ENCODE data around the gene TLE4.

The TLE4 gene

DNA sequence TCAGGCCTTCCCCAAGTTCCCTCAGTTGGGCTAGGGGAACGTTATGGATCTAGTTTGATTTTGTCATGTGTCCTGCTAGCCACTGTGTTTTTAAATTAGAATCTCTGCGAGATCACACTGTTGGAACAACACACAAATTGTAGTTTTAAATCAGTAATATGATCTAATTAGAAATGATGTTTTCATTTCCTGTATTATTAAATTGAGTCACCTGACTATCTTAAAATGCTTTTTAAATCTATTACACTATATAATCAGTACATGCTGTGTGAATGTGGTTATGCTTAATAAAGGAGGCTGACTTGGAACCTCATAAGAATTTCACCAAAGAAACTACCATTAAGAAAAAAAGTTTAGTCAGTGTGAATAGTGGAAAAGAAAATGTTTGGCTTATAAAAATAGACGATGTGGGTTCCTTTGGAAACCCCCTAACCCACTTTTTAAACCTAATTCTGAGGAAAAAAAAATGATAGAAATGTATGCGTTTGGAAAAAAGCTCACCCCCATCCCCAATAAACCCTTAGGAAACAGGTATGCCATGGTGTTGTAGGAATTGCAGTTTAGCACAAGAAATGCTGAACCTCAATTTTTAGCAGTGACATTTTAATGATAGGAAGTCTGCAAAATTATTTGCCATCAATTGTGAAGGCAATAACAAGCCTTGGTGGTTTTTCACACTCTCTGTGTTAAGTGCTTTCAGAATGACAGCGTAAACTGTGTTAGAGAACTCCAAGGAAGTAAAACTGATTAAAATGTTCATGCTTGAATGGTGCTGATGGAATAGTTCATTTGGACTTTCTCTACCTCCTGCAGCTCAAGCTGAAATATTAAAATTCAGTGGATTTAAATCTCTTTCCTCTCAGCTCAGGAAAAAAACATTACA, 59.0 kb downstream of the TLE4 start:
- Histone ChIP-seq H3K27ac (ENCODE audit: insufficient read depth in 1 of 2, low read depth in 1 of 2, low read length in 2 of 2, poor library complexity in 1 of 2, severe bottlenecking in 2 of 2) (no peak overlapping the region), H3K9me3 (ENCODE audit: control extremely low read depth in 1 of 5, control insufficient read depth in 4 of 5, insufficient read depth in 2 of 5, low read depth in 1 of 5, low read length in 4 of 5) (no peaks in the 10 kb centered on the region), H3K4me3 (ENCODE audit: control insufficient read depth in 1 of 7, extremely low read depth in 1 of 7, insufficient read depth in 4 of 7, low read depth in 2 of 7, low read length in 6 of 7) (no peak overlapping the region), H3K36me3 (ENCODE audit: control insufficient read depth in 4 of 4, insufficient read depth in 4 of 4, low read length in 3 of 4) (peaks cover 0 to 2% (median under 1%) of the 10 kb centered on the region in 4 experiments), H3K4me1 (ENCODE audit: control extremely low read depth in 1 of 4, control insufficient read depth in 4 of 4, insufficient read depth in 4 of 4, low read length in 3 of 4) (peaks cover 0 to 5% (median 3%) of the 10 kb centered on the region in 4 experiments), H3K27me3 (replicated peaks in 2 of 5; ENCODE audit: control insufficient read depth in 4 of 5, insufficient read depth in 5 of 5, low read length in 4 of 5) (no peaks in the 10 kb centered on the region)
- ChIA-PET POLR2A (no interaction called here), CTCF (no interaction called here)
- WGBS (ENCODE audit: insufficient coverage), result 83% methylated on average over 1 of the region's 5 CpGs
- DNase-seq, result no peak

GRCh38 chr9:79632060-79632459, 60.3 kb downstream of the TLE4 start:
- CTCF ChIA-PET, result interaction anchor here (1.5 kb wide), 1 partner anchor 8 kb away, joined by 3 read pairs; no protein-coding TSS in a partner anchor

DNA sequence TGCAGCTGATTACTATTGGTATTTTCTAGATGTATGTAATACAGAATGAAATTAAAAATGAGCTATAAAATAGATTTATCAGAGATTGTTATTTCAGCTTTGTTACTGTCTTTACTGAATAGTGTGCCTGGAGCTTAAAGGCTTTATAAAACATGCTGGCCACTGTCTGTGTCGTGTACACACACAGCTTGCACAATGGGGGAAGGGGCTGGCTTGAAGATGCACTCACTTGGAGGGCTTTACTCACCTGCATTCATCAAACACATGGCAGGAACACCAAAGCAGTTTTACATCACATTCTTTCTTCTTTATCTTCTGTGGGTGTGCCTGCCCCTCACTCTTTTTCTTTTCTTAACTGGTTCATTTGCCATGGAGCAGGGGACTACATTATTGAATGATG, 60.9 kb downstream of the TLE4 start:
- WGBS (ENCODE audit: insufficient coverage), result 100% methylated on average over 1 of the region's 1 CpG
- Histone ChIP-seq H3K27ac (ENCODE audit: insufficient read depth in 1 of 2, low read depth in 1 of 2, low read length in 2 of 2, poor library complexity in 1 of 2, severe bottlenecking in 2 of 2) (no peak overlapping the region), H3K36me3 (ENCODE audit: control insufficient read depth in 4 of 4, insufficient read depth in 4 of 4, low read length in 3 of 4) (peaks cover 2 to 6% (median 3%) of the 10 kb centered on the region in 4 experiments), H3K4me3 (ENCODE audit: control insufficient read depth in 1 of 7, extremely low read depth in 1 of 7, insufficient read depth in 4 of 7, low read depth in 2 of 7, low read length in 6 of 7) (no peak overlapping the region), H3K4me1 (ENCODE audit: control extremely low read depth in 1 of 4, control insufficient read depth in 4 of 4, insufficient read depth in 4 of 4, low read length in 3 of 4) (peaks cover 0 to 5% (median 3%) of the 10 kb centered on the region in 4 experiments), H3K27me3 (replicated peaks in 2 of 5; ENCODE audit: control insufficient read depth in 4 of 5, insufficient read depth in 5 of 5, low read length in 4 of 5) (no peaks in the 10 kb centered on the region), H3K9me3 (ENCODE audit: control extremely low read depth in 1 of 5, control insufficient read depth in 4 of 5, insufficient read depth in 2 of 5, low read depth in 1 of 5, low read length in 4 of 5) (no peaks in the 10 kb centered on the region)
- POLR2A ChIA-PET, result interaction anchor here (0.6 kb wide), 1 partner anchor 9 kb away, joined by 3 read pairs; no protein-coding TSS in a partner anchor
- CTCF ChIA-PET, result interaction anchor here (1.5 kb wide), 1 partner anchor 9 kb away, joined by 3 read pairs; no protein-coding TSS in a partner anchor
- DNase-seq, result no peak

More at GRCh38 chr9:79632060-79632459, 60.3 kb downstream of the TLE4 start:
- Histone ChIP-seq H3K36me3 (ENCODE audit: control insufficient read depth in 4 of 4, insufficient read depth in 4 of 4, low read length in 3 of 4) (peaks cover 0 to 3% (median 2%) of the 10 kb centered on the region in 4 experiments), H3K4me3 (ENCODE audit: control insufficient read depth in 1 of 7, extremely low read depth in 1 of 7, insufficient read depth in 4 of 7, low read depth in 2 of 7, low read length in 6 of 7) (no peak overlapping the region), H3K9me3 (ENCODE audit: control extremely low read depth in 1 of 5, control insufficient read depth in 4 of 5, insufficient read depth in 2 of 5, low read depth in 1 of 5, low read length in 4 of 5) (no peaks in the 10 kb centered on the region), H3K27ac (ENCODE audit: insufficient read depth in 1 of 2, low read depth in 1 of 2, low read length in 2 of 2, poor library complexity in 1 of 2, severe bottlenecking in 2 of 2) (no peak overlapping the region), H3K4me1 (ENCODE audit: control extremely low read depth in 1 of 4, control insufficient read depth in 4 of 4, insufficient read depth in 4 of 4, low read length in 3 of 4) (peaks cover 0 to 5% (median 3%) of the 10 kb centered on the region in 4 experiments), H3K27me3 (replicated peaks in 2 of 5; ENCODE audit: control insufficient read depth in 4 of 5, insufficient read depth in 5 of 5, low read length in 4 of 5) (no peaks in the 10 kb centered on the region)
- POLR2A ChIA-PET, result interaction anchor here (0.7 kb wide), 1 partner anchor 59 kb away, joined by 3 read pairs; no protein-coding TSS in a partner anchor
- DNase-seq, result no peak
- WGBS (ENCODE audit: insufficient coverage), result 95% methylated on average over 4 of the region's 5 CpGs

DNA sequence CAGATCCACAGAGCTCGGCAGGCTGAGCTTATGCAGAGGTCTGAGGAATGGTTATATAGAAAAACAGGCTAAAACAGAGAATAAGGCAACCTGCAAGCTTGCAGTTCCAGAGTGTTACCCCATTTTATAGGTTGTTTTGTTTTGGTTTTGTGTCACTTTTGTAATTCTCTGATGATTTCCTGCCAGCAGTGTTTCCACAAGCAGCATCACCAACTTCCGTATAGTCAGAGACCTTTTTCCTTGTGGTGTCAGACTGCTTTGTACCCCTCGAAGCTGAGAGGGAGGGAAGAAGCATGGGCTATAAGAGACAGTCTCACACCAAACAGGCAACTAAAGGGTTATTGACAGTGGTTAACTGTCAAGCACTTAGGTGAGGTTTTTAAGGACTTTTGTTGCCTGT, 61.8 kb downstream of the TLE4 start:
- ChIA-PET CTCF (interaction anchor here (1.5 kb wide), 1 partner anchor 9 kb away, joined by 3 read pairs; no protein-coding TSS in a partner anchor), POLR2A (interaction anchor here (0.6 kb wide), 1 partner anchor 23 kb away, joined by 3 read pairs; no protein-coding TSS in a partner anchor)
- no peaks in the 10 kb centered on the region for H3K27me3 ChIP-seq (replicated peaks in 2 of 5; ENCODE audit: control insufficient read depth in 4 of 5, insufficient read depth in 5 of 5, low read length in 4 of 5)
- no peaks in the 10 kb centered on the region for H3K9me3 ChIP-seq (ENCODE audit: control extremely low read depth in 1 of 5, control insufficient read depth in 4 of 5, insufficient read depth in 2 of 5, low read depth in 1 of 5, low read length in 4 of 5)
- WGBS (ENCODE audit: insufficient coverage), result 100% methylated on average over 1 of the region's 3 CpGs
- no peak overlapping the region for H3K27ac ChIP-seq (ENCODE audit: insufficient read depth in 1 of 2, low read depth in 1 of 2, low read length in 2 of 2, poor library complexity in 1 of 2, severe bottlenecking in 2 of 2)
- no peak overlapping the region for H3K4me3 ChIP-seq (ENCODE audit: control insufficient read depth in 1 of 7, extremely low read depth in 1 of 7, insufficient read depth in 4 of 7, low read depth in 2 of 7, low read length in 6 of 7)
- H3K36me3 ChIP-seq (ENCODE audit: control insufficient read depth in 4 of 4, insufficient read depth in 4 of 4, low read length in 3 of 4), result peaks cover 2 to 6% (median 3%) of the 10 kb centered on the region in 4 experiments
- H3K4me1 ChIP-seq (ENCODE audit: control extremely low read depth in 1 of 4, control insufficient read depth in 4 of 4, insufficient read depth in 4 of 4, low read length in 3 of 4), result peaks cover 0 to 5% (median 3%) of the 10 kb centered on the region in 4 experiments
- DNase-seq, result no peak

DNA sequence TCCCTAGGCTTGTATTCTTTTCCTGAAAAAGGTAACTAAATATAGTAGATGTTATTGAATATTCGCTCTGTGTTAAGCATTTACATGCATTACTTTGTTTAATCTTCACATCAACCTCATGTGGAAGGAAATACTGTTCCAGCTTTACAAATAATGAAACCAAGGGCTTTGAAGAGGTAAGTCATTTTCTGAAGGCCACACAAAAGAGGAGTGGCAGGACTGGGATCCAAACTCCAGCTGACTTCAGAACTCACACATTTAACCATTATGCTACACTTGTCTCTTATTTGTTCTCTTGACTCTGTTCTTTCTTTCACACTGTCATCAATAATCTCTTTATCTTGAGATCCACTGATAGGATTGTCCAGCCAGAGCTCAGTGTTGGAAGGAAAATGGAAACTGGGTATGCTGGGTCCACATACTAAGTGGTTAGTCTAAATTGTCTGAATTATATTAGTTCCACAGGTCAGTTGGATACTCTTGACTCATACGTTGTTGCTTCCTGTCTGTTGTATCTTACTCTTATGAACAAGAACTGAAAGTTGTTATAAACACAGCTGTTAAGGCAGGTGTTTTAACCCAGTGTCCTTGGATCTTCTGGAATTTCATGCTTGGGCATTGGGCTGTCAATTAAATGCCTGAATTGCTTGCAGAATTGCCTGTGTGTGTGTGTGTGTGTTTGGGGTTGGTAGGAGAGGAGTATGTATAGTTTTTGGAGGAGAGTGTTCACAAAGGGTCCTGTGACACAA, 65.6 kb downstream of the TLE4 start:
- no peak for DNase-seq
- Histone ChIP-seq H3K27me3 (replicated peaks in 2 of 5; ENCODE audit: control insufficient read depth in 4 of 5, insufficient read depth in 5 of 5, low read length in 4 of 5) (no peaks in the 10 kb centered on the region), H3K9me3 (ENCODE audit: control extremely low read depth in 1 of 5, control insufficient read depth in 4 of 5, insufficient read depth in 2 of 5, low read depth in 1 of 5, low read length in 4 of 5) (peaks cover 0 to 3% (median 0%) of the 10 kb centered on the region in 5 experiments), H3K4me1 (ENCODE audit: control extremely low read depth in 1 of 4, control insufficient read depth in 4 of 4, insufficient read depth in 4 of 4, low read length in 3 of 4) (no peaks in the 10 kb centered on the region), H3K27ac (ENCODE audit: insufficient read depth in 1 of 2, low read depth in 1 of 2, low read length in 2 of 2, poor library complexity in 1 of 2, severe bottlenecking in 2 of 2) (no peak overlapping the region), H3K36me3 (ENCODE audit: control insufficient read depth in 4 of 4, insufficient read depth in 4 of 4, low read length in 3 of 4) (peaks cover 2 to 6% (median 5%) of the 10 kb centered on the region in 4 experiments), H3K4me3 (ENCODE audit: control insufficient read depth in 1 of 7, extremely low read depth in 1 of 7, insufficient read depth in 4 of 7, low read depth in 2 of 7, low read length in 6 of 7) (no peak overlapping the region)
- 78% methylated on average over 1 of the region's 2 CpGs for WGBS (ENCODE audit: insufficient coverage)
- ChIA-PET POLR2A (no interaction called here), CTCF (interaction anchor here (0.6 to 1.5 kb wide), 3 partner anchors 10 to 30 kb away, joined by 3 to 4 read pairs (median 4); no protein-coding TSS in a partner anchor)

- Histone ChIP-seq H3K27me3 (replicated peaks in 2 of 5; ENCODE audit: control insufficient read depth in 4 of 5, insufficient read depth in 5 of 5, low read length in 4 of 5) (no peaks in the 10 kb centered on the region), H3K9me3 (ENCODE audit: control extremely low read depth in 1 of 5, control insufficient read depth in 4 of 5, insufficient read depth in 2 of 5, low read depth in 1 of 5, low read length in 4 of 5) (peaks cover 0 to 8% (median 2%) of the 10 kb centered on the region in 5 experiments), H3K27ac (ENCODE audit: insufficient read depth in 1 of 2, low read depth in 1 of 2, low read length in 2 of 2, poor library complexity in 1 of 2, severe bottlenecking in 2 of 2) (no peak overlapping the region), H3K4me3 (ENCODE audit: control insufficient read depth in 1 of 7, extremely low read depth in 1 of 7, insufficient read depth in 4 of 7, low read depth in 2 of 7, low read length in 6 of 7) (no peak overlapping the region), H3K36me3 (ENCODE audit: control insufficient read depth in 4 of 4, insufficient read depth in 4 of 4, low read length in 3 of 4) (peaks cover 5 to 10% (median 6%) of the 10 kb centered on the region in 4 experiments), H3K4me1 (ENCODE audit: control extremely low read depth in 1 of 4, control insufficient read depth in 4 of 4, insufficient read depth in 4 of 4, low read length in 3 of 4) (no peaks in the 10 kb centered on the region)
- CTCF ChIA-PET, result interaction anchor here (0.7 to 1.3 kb wide), 3 partner anchors 9 to 46 kb away, joined by 4 to 5 read pairs (median 4); no protein-coding TSS in a partner anchor
- WGBS (ENCODE audit: insufficient coverage), result 100% methylated on average over 2 of the region's 2 CpGs
- POLR2A ChIA-PET, result interaction anchor here (1.5 kb wide), 1 partner anchor 12 kb away, joined by 3 read pairs; no protein-coding TSS in a partner anchor
- DNase-seq, result no peak
Measured at GRCh38 chr9:79638806-79639205, 67.0 kb downstream of the TLE4 start.
